H1 (cell line): ENCODE measurements around the gene RASGRP3.

Experiments used
- EZH2 ChIP-seq: fragments of 200-600 bp; sonication (generic); IDR thresholded peaks from 2 replicates; pipeline ENCODE4 v1.7.1; 2012; ENCODE audit warnings: low read depth, mild to moderate bottlenecking, moderate library complexity, low read length, inconsistent platforms; ENCODE audit not compliant: severe bottlenecking
- GABPA ChIP-seq: IDR thresholded peaks from 2 replicates; pipeline ENCODE4 v1.6.1; 2011; ENCODE audit warnings: mild to moderate bottlenecking, low read length, moderate library complexity, borderline replicate concordance; ENCODE audit not compliant: insufficient read depth
- NRF1 ChIP-seq: IDR thresholded peaks from 2 replicates; pipeline ENCODE4 v1.6.1; 2011; ENCODE audit warnings: mild to moderate bottlenecking, low read depth, low read length, improper control_type of control experiment
- POLR2A ChIP-seq, 2 experiments: IDR thresholded peaks; 1 replicate in 1 of 2; 2 replicates in 1 of 2; pipeline ENCODE4 v1.6.1; 2011; ENCODE audit warnings: low read depth in 2 of 2, low read length in 2 of 2, mild to moderate bottlenecking in 2 of 2; ENCODE audit errors: control extremely low read depth in 1 of 2
- POLR2AphosphoS5 ChIP-seq: IDR thresholded peaks from 2 replicates; pipeline ENCODE4 v1.6.1; 2011; ENCODE audit warnings: low read depth, low read length
- POU5F1 ChIP-seq: IDR thresholded peaks from 2 replicates; pipeline ENCODE4 v1.6.1; 2011; ENCODE audit warnings: low read depth, mild to moderate bottlenecking, low read length, moderate library complexity
- TF ChIP-seq, protein P1 (sequence below): IDR thresholded peaks from 2 replicates; pipeline ENCODE4 v1.6.1; 2012; ENCODE audit warnings: inconsistent platforms
- TF ChIP-seq, protein P2 (sequence below), 3 experiments: IDR thresholded peaks; 1 replicate in 2 of 3; 2 replicates in 1 of 3; pipeline versions ENCODE4 v1.5.1 to v1.6.1; 2011; ENCODE audit warnings: low read length in 3 of 3, mild to moderate bottlenecking in 3 of 3, inconsistent platforms in 2 of 3, low read depth in 1 of 3, moderate library complexity in 1 of 3; ENCODE audit not compliant: insufficient read depth in 1 of 3; ENCODE audit errors: control extremely low read depth in 1 of 3

DNA sequence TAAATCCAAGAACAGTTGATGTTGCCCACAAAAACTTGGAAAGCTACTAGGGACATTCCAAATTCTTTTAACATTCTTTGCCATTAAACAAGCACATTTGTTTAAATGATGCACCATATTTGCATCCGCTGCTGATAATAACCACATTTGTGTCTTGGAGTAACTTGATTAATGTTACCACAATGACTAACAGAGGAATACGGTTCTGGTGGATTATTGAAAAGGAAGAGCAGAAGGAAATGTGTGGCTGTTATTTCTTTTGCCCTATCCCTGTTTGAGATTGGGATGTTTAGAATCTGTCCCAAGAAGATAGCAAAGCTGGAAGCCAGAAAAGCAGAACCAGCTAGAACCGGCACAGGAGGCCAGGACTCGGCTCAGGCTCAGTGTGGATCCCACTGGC, 39.2 kb upstream of the RASGRP3 start:
- TF ChIP-seq, protein P1, sequence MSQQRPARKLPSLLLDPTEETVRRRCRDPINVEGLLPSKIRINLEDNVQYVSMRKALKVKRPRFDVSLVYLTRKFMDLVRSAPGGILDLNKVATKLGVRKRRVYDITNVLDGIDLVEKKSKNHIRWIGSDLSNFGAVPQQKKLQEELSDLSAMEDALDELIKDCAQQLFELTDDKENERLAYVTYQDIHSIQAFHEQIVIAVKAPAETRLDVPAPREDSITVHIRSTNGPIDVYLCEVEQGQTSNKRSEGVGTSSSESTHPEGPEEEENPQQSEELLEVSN = no peak
- TF ChIP-seq POU5F1 = no peak
- TF ChIP-seq GABPA = no peak
- TF ChIP-seq, protein P2, sequence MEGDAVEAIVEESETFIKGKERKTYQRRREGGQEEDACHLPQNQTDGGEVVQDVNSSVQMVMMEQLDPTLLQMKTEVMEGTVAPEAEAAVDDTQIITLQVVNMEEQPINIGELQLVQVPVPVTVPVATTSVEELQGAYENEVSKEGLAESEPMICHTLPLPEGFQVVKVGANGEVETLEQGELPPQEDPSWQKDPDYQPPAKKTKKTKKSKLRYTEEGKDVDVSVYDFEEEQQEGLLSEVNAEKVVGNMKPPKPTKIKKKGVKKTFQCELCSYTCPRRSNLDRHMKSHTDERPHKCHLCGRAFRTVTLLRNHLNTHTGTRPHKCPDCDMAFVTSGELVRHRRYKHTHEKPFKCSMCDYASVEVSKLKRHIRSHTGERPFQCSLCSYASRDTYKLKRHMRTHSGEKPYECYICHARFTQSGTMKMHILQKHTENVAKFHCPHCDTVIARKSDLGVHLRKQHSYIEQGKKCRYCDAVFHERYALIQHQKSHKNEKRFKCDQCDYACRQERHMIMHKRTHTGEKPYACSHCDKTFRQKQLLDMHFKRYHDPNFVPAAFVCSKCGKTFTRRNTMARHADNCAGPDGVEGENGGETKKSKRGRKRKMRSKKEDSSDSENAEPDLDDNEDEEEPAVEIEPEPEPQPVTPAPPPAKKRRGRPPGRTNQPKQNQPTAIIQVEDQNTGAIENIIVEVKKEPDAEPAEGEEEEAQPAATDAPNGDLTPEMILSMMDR (IDR thresholded peaks at IDR 0.05; ENCODE audit: control extremely low read depth in 1 of 3, insufficient read depth in 1 of 3, low read depth in 1 of 3, low read length in 3 of 3) = no peak
- no peak for TF ChIP-seq POLR2A (IDR thresholded peaks at IDR 0.05; ENCODE audit: control extremely low read depth in 1 of 2, low read depth in 2 of 2, low read length in 2 of 2)
- TF ChIP-seq POLR2AphosphoS5 = no peak
- TF ChIP-seq NRF1 = no peak
- TF ChIP-seq EZH2 = no peak
